ENCODE measurements around the gene CACNA2D2. TPM values are rescaled to one million over a fixed set of nuclear protein-coding genes. Genes with fewer than 3 reads are reported as not detected.

The CACNA2D2 gene
- total RNA-seq, 1 donor from 2014 or later: 0.53 TPM

GRCh38 chr3:50533807-50534461, 30.5 kb upstream of the CACNA2D2 start:
- Mint-ChIP-seq H3K9me3 (no peaks in the 10 kb centered on the region), H3K36me3 (ENCODE audit: low read depth) (no peaks in the 10 kb centered on the region), H3K27ac (no peak overlapping the region), H3K4me1 (no peaks in the 10 kb centered on the region), H3K27me3 (peaks cover 55% of the 10 kb centered on the region), H3K4me3 (no peak overlapping the region)
- intact Hi-C loops (cut with micrococcal nuclease): no loop called here
- ChIA-PET POLR2A (no interaction called here), CTCF (no interaction called here)
- ATAC-seq (ENCODE audit: low read depth) (no peak), DNase-seq (no peak)
- no peak for TF ChIP-seq CTCF (IDR thresholded peaks at IDR 0.05)

GRCh38 chr3:50533316-50533715, 29.9 kb upstream of the CACNA2D2 start:
- intact Hi-C loops (cut with micrococcal nuclease): no loop called here
- Mint-ChIP-seq H3K9me3 (no peaks in the 10 kb centered on the region), H3K4me1 (no peaks in the 10 kb centered on the region), H3K27ac (no peak overlapping the region), H3K36me3 (ENCODE audit: low read depth) (no peaks in the 10 kb centered on the region), H3K4me3 (no peak overlapping the region), H3K27me3 (peaks cover 54% of the 10 kb centered on the region)
- CTCF ChIA-PET: no interaction called here
- no peak for TF ChIP-seq CTCF (IDR thresholded peaks at IDR 0.05)
- ATAC-seq (ENCODE audit: low read depth) (no peak), DNase-seq (no peak)
- POLR2A ChIA-PET: no interaction called here

- no peak overlapping the region for H3K4me3 Mint-ChIP-seq
- ATAC-seq (ENCODE audit: low read depth): no peak
- ChIA-PET POLR2A (no interaction called here), CTCF (no interaction called here)
- H3K9me3 Mint-ChIP-seq: no peaks in the 10 kb centered on the region
- H3K27ac Mint-ChIP-seq: no peak overlapping the region
- H3K4me1 Mint-ChIP-seq: no peaks in the 10 kb centered on the region
- no peaks in the 10 kb centered on the region for H3K36me3 Mint-ChIP-seq (ENCODE audit: low read depth)
- H3K27me3 Mint-ChIP-seq: peaks cover 53% of the 10 kb centered on the region
- DNase-seq: no peak
- TF ChIP-seq CTCF (IDR thresholded peaks at IDR 0.05): no peak
- intact Hi-C loops (cut with micrococcal nuclease): no loop called here
Measured at GRCh38 chr3:50532062-50532705, 28.8 kb upstream of the CACNA2D2 start.

GRCh38 chr3:50531201-50531600, 27.8 kb upstream of the CACNA2D2 start:
- DNase-seq (no peak), ATAC-seq (ENCODE audit: low read depth) (no peak)
- Mint-ChIP-seq H3K4me1 (no peaks in the 10 kb centered on the region), H3K27ac (no peak overlapping the region), H3K9me3 (no peaks in the 10 kb centered on the region), H3K36me3 (ENCODE audit: low read depth) (no peaks in the 10 kb centered on the region), H3K27me3 (peaks cover 46% of the 10 kb centered on the region), H3K4me3 (no peak overlapping the region)
- CTCF ChIA-PET: no interaction called here
- TF ChIP-seq CTCF (IDR thresholded peaks at IDR 0.05): no peak
- intact Hi-C loops (cut with micrococcal nuclease): no loop called here
- POLR2A ChIA-PET: no interaction called here

- no peak for ATAC-seq (ENCODE audit: low read depth)
- no peaks in the 10 kb centered on the region for H3K4me1 Mint-ChIP-seq
- no peak for TF ChIP-seq CTCF (IDR thresholded peaks at IDR 0.05)
- intact Hi-C loops (cut with micrococcal nuclease): no loop called here
- H3K27me3 Mint-ChIP-seq: peaks cover 43% of the 10 kb centered on the region
- no peak overlapping the region for H3K27ac Mint-ChIP-seq
- ChIA-PET POLR2A (no interaction called here), CTCF (no interaction called here)
- no peak for DNase-seq
- H3K36me3 Mint-ChIP-seq (ENCODE audit: low read depth): no peaks in the 10 kb centered on the region
- no peak overlapping the region for H3K4me3 Mint-ChIP-seq
- H3K9me3 Mint-ChIP-seq: no peaks in the 10 kb centered on the region
Measured at GRCh38 chr3:50530001-50530970, 26.9 kb upstream of the CACNA2D2 start.

Data from activated B cell treated with CpG ODN at 0.5 μM for 24 hours (primary cell).